HG02840 (cell line): ENCODE measurements around the gene TCF4.

ENCODE experiments used
- ATAC-seq: cut with Tn5 transposase; IDR thresholded peaks from one replicate; pipeline ENCODE4 v1.9.1; 2021; ENCODE audit warnings: mild to moderate bottlenecking, moderate library complexity, moderate number of reproducible peaks; ENCODE audit not compliant: unreplicated experiment, low FRiP score

Gene TCF4

DNA sequence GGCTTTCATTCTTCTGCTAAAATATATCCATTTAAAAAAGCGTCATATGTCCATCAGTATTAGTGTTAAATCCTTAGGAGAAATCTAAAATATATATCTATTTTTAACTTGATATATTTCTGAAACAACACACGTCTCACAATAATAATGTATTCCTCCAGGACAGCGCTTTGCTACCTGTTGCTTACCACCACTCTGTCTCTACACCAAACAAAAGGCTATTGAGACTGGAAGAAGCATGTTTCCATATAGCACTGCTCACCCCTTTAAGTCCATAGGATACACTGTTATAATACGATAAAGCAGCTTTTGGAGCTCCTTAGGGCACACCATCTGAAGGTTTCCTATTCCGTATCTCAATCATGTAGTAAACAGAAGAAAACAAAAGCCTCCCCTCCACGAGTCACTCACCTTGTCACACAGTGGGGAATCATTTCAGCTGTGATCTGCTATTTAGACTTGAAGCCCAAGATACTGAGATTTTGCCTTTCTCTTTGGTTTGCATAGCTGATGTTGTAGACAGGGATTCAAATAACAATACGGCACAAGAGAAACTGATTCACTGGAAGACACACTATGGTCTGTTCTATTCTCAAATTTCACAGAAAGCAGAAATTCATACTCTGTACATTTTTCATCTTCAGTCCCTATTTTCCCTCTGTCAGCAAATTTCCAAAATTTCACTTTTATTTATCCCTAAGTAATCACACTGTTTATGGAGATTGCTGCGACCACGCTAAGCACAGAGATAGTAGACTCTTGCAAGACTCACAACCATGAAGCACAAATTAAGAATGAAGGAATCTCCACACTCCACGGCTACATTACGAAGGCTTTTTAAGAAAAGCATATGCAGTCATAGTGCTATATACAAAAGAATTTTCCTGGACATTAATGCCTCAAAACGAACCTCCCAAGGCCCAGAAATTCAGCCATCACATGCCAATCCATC lies 187.1 kb downstream of the TCF4 start:
- no peak for ATAC-seq

GRCh38 chr18:55400081-55400480 lies 187.9 kb downstream of the TCF4 start:
- ATAC-seq = no peak

DNA sequence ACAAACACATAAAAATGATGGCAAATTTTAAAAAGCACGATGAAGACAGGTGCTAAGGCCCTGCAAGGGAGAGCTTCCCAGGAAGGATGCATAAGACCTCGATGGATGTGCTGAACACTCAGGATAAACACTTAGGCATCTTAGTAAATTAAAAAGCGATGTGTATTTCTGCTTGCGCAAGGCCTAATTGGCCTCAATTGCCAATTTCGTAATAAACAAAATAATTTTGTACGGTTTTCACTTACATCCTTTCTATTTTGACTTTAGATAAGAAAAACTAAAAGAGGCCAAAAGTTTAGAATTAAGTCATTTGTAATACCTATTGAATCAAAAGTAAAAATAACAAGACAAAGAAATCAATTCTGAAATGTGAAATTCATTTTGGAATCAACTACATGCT lies 189.1 kb downstream of the TCF4 start:
- no peak for ATAC-seq

DNA sequence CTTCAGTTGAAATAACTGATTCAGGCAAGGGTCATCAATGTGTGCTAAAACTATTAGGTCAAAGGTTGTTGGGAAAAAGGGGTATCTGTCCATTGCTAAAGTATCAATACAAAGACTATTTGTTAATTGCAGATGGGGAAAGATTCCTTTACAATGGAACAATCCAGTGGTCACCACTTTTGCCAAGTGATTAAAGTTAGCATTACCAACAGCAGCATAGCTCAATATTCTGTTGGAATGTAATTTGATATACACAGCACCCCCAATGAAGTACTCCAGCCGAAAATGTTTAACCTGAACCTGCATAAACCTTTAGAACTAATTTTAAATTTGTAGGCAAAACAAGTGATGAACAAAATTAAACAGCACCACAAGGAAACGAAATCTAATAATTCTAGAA lies 191.0 kb downstream of the TCF4 start:
- ATAC-seq = no peak

- ATAC-seq = no peak
Measured at GRCh38 chr18:55396267-55396905, 191.6 kb downstream of the TCF4 start.

GRCh38 chr18:55395799-55396198 lies 192.2 kb downstream of the TCF4 start:
- ATAC-seq = no peak

DNA sequence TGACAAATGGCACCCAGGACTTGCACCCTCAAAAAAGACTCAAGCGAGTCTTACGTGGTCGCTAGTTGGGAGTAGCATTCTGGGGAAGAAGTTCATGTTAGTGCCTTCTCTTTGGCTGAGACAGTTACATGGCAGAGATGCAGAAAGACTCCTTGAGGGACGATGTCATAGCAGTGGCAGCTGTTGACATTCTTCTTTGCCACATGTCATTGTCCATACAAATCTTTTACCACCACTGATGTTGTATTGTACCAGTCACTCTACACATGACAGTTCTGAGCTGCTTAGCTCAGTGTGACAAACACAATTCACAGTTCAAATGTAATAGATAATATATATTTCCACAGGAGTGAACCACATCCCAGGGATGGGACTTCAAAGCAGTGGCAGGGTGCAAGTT lies 197.1 kb downstream of the TCF4 start:
- ATAC-seq = no peak

GRCh38 chr18:55387139-55387984 lies 200.6 kb downstream of the TCF4 start:
- ATAC-seq = no peak

DNA sequence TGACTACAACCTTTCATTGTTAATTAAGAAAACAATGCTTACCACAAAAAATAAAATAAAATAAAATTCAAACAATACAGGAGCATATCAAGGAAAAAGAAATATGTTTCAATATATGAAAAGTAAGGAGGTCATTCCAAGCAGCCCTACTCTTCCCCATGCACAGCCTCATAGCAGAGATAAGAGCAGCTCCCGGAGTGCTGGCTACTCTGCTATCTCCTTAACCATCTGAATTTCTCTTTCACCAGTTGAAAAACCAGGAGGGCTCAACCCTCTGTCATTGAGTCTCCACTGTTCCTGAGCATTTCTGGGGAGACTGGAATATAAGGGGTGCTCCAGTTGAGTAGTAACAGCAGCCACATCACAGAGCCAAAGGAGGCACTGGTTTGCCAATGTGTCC lies 201.4 kb downstream of the TCF4 start:
- ATAC-seq = no peak

GRCh38 chr18:55385770-55386169 lies 202.2 kb downstream of the TCF4 start:
- ATAC-seq = no peak

- ATAC-seq = no peak
Measured at GRCh38 chr18:55384551-55385275, 203.3 kb downstream of the TCF4 start.

- ATAC-seq = no peak
Measured at GRCh38 chr18:55384115-55384514, 203.9 kb downstream of the TCF4 start.

DNA sequence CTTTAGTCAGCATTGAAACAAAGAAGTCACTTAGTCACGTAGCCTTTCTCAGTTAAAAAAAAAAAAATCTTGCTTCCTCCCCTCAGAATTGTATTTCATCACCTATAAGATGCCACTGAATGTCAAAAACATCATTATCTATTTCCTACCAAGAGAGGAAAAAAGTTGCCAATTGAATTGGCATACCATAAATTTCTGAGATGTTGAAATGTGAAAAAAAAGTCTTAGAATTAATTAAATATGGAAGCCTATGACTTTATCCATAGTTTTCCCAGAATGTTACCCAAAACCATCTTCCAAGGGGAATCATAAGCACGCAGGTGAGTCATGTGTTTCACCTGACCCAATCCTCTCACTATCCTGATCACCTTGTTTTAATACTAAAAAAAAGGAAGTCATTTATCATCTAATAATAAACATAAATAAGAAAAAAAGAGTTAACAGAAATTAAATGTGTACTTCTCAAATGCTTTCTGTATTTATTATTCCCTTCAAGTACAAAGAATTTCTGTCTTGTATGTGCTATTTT lies 205.7 kb downstream of the TCF4 start:
- ATAC-seq = no peak

DNA sequence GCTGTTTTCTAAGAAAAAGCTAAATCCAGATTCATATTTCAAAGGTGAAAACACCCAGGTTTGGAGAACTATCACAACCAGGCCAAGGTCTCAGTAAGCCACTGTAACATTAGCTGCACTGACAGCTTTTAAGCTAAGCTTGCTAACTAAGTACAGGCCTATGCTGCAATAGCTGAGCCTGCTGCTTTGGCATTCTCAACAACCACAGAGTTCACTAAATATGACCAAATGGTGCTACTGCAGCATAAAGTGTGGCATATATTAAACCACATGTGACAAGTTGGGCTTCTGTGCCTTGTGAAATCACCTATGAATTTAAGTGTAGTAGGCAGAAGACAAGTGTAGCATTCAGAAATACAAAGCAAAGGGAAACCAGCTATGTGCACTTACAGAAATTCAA lies 206.7 kb downstream of the TCF4 start:
- ATAC-seq = no peak

- ATAC-seq = no peak
Measured at GRCh38 chr18:55380589-55380988, 207.4 kb downstream of the TCF4 start.

- ATAC-seq = peak; percentile 83
Measured at GRCh38 chr18:55376387-55376786, 211.6 kb downstream of the TCF4 start.

- peak; percentile 32 for ATAC-seq
Measured at GRCh38 chr18:55375930-55376329, 212.1 kb downstream of the TCF4 start.

- no peak for ATAC-seq
Measured at GRCh38 chr18:55374741-55375140, 213.3 kb downstream of the TCF4 start.

GRCh38 chr18:55372209-55372608 lies 215.8 kb downstream of the TCF4 start:
- no peak for ATAC-seq

GRCh38 chr18:55370936-55371335 lies 217.1 kb downstream of the TCF4 start:
- ATAC-seq = no peak
